MM.1S (cell line): ENCODE data around the gene FBXL2.
A peak's percentile ranks its signal among the peaks of the same experiment; 100 is the strongest.

ENCODE experiments used
- CTCF ChIP-seq: fragments of 300-600 bp; sonication (generic); IDR thresholded peaks from 2 replicates; pipeline ENCODE4 v1.5.1; 2016; ENCODE audit warnings: antibody characterized with exemption, low read length, mixed read lengths
- EZH2 ChIP-seq: fragments of 300-600 bp; sonication (generic); optimal IDR thresholded peaks from 2 replicates; pipeline ENCODE3; 2017; ENCODE audit warnings: low read depth, mild to moderate bottlenecking, antibody characterized with exemption, low read length, mixed read lengths
- EZH2phosphoT487 ChIP-seq: fragments of 300-600 bp; sonication (generic); IDR thresholded peaks from 2 replicates; pipeline ENCODE4 v1.6.1; 2018; ENCODE audit warnings: antibody characterized with exemption, low read length

DNA sequence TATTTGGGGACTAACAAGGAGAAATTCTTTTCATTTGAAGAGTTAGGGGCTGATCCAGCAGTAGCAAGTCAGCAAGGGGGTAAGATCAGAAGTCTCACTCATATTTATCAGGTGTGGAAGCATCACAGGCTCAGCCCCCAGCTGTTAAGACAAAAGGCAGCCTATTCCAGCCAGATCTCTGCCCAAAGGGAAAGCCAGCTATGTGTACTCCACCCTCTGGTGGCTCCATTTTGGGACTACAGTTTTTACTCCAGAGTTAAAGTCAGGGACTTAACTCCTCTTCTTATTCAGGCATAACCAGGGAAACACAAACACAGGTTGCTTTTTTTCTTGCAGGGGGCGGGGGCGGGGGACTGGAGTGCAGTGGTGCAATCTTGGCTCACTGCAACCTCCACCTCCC lies 143.7 kb downstream of the FBXL2 start:
- TF ChIP-seq EZH2 (no peak), EZH2phosphoT487 (no peak), CTCF (0 out of 2 replicates have a peak, but pooled peaks have one; percentile 7)
